Cardiac muscle cell (in vitro differentiated cells and primary cell): ENCODE results near the gene SURF6. TPM values are rescaled to one million over a fixed set of nuclear protein-coding genes. Genes with fewer than 3 reads are reported as not detected.
"Not testable (repeated sequence)": the region's sequence is repeated elsewhere in the genome, so short reads cannot be mapped to it uniquely, and the experiment has no call there.

ENCODE experiments used
- DNase-seq, 2 donors: peaks; one replicate each; pipeline versions ENCODE4 v3.0.0 to v3.0.0-alpha.2; 2010 to 2017; ENCODE audit warnings: low read depth in 1 of 2, low spot score in 1 of 2
- H3K27ac ChIP-seq: fragments of 200-600 bp; sonication (generic); 2 replicates; pipeline ENCODE4 v1.5.1; 2016
- H3K27me3 ChIP-seq: fragments of 200-600 bp; sonication (generic); 2 replicates; pipeline ENCODE4 v1.6.0; 2016; ENCODE audit warnings: control low read depth
- H3K36me3 ChIP-seq: fragments of 200-600 bp; sonication (generic); 2 replicates; pipeline ENCODE4 v1.5.1; 2016; ENCODE audit warnings: control low read depth
- H3K4me1 ChIP-seq: fragments of 200-600 bp; sonication (generic); 2 replicates; pipeline ENCODE4 v1.8.1; 2017; ENCODE audit warnings: low read depth, mild to moderate bottlenecking, mixed run types
- H3K4me3 ChIP-seq: fragments of 200-600 bp; sonication (generic); 2 replicates; pipeline ENCODE4 v1.5.1; 2016; ENCODE audit warnings: mild to moderate bottlenecking
- H3K9me3 ChIP-seq: fragments of 200-600 bp; sonication (generic); 2 replicates; pipeline ENCODE4 v1.5.1; 2017; ENCODE audit warnings: low read depth, mild to moderate bottlenecking, control low read depth
- polyA plus RNA-seq: library from polyadenylated mRNA; unstranded; fragments of >200 nt; fragmentation: Nextera tagmentation; extraction: Ambion mirVana; gene quantifications from 2 replicates; pipeline ENCODE4 v1.2.1, GENCODE V29; 2016
- total RNA-seq: library from RNA; depleted of rRNA; stranded (reverse); fragments of >200 nt; gene quantifications from 2 replicates; pipeline ENCODE4 v1.2.3, GENCODE V29; 2016
- TF ChIP-seq, protein P1 (sequence below): IDR thresholded peaks from 2 replicates; pipeline ENCODE4 v1.5.1; 2012; ENCODE audit warnings: low read depth, mild to moderate bottlenecking, low read length

Gene SURF6
- total and polyA plus RNA-seq, 2 experiments from 2014 or later, result 26.9 to 33.6 TPM

GRCh38 chr9:133380734-133381133 lies 44.7 kb upstream of the SURF6 start:
- Histone ChIP-seq H3K4me3 (no peak overlapping the region), H3K27ac (no peak overlapping the region), H3K27me3 (no peaks in the 10 kb centered on the region), H3K36me3 (no peaks in the 10 kb centered on the region), H3K9me3 (no peaks in the 10 kb centered on the region), H3K4me1 (no peaks in the 10 kb centered on the region)
- no peak for DNase-seq
- TF ChIP-seq, protein P1, sequence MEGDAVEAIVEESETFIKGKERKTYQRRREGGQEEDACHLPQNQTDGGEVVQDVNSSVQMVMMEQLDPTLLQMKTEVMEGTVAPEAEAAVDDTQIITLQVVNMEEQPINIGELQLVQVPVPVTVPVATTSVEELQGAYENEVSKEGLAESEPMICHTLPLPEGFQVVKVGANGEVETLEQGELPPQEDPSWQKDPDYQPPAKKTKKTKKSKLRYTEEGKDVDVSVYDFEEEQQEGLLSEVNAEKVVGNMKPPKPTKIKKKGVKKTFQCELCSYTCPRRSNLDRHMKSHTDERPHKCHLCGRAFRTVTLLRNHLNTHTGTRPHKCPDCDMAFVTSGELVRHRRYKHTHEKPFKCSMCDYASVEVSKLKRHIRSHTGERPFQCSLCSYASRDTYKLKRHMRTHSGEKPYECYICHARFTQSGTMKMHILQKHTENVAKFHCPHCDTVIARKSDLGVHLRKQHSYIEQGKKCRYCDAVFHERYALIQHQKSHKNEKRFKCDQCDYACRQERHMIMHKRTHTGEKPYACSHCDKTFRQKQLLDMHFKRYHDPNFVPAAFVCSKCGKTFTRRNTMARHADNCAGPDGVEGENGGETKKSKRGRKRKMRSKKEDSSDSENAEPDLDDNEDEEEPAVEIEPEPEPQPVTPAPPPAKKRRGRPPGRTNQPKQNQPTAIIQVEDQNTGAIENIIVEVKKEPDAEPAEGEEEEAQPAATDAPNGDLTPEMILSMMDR, result no peak

GRCh38 chr9:133379153-133380086 lies 43.4 kb upstream of the SURF6 start:
- H3K27ac ChIP-seq, result no peak overlapping the region
- H3K27me3 ChIP-seq, result no peaks in the 10 kb centered on the region
- no peak overlapping the region for H3K4me3 ChIP-seq
- no peaks in the 10 kb centered on the region for H3K9me3 ChIP-seq
- TF ChIP-seq, protein P1, result no peak
- H3K4me1 ChIP-seq, result no peaks in the 10 kb centered on the region
- DNase-seq, result no peak
- H3K36me3 ChIP-seq, result no peaks in the 10 kb centered on the region

- Histone ChIP-seq H3K27ac (no peak overlapping the region), H3K4me3 (no peak overlapping the region), H3K9me3 (no peaks in the 10 kb centered on the region), H3K4me1 (no peaks in the 10 kb centered on the region), H3K27me3 (no peaks in the 10 kb centered on the region), H3K36me3 (no peaks in the 10 kb centered on the region)
- DNase-seq, result no peak
- TF ChIP-seq, protein P1, result no peak
Measured at GRCh38 chr9:133378408-133378962, 42.5 kb upstream of the SURF6 start.

DNA sequence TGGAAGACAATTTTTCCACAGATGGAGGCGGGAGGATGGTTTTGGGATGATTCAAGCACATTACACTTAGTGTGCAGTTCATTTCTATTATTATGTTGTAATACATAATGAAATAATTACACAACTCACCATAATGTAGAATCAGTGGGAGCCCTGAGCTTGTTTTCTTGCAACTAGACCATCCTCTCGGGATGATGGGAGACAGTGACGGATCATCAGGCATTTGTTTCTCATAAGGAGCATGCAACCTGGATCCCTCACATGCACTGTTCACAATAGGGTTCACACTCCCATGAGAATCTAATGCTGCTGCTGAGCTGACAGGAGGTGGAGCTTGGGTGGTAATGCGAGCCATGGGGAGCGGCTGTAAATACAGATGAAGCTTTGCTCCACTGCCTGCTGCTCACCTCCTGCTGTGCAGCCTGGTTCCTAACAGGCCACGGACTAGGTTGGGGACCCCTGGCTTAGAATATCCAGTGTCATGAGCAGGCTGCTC lies 41.8 kb upstream of the SURF6 start:
- Histone ChIP-seq H3K27me3 (no peaks in the 10 kb centered on the region), H3K4me3 (no peak overlapping the region), H3K27ac (no peak overlapping the region), H3K4me1 (no peaks in the 10 kb centered on the region), H3K36me3 (peaks cover 4% of the 10 kb centered on the region), H3K9me3 (no peaks in the 10 kb centered on the region)
- peak in 1 of 2 donors; percentile 36 for DNase-seq
- TF ChIP-seq, protein P1, result no peak

DNA sequence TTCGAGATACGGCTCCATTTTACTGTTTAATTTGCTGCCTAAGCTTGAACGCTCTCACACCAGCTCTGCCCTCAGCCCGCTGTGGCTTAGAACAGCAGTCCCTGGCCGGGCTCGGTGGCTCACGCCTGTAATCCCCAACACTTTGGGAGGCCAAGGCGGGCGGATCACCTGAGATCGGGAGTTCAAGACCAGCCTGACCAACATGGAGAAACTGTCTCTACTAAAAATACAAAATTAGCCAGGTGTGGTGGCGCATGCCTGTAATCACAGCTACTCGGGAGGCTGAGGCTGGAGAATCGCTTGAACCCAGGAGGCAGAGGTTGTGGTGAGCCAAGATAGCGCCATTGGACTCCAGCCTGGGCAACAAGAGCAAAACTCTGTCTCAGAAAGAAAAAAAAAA lies 41.3 kb upstream of the SURF6 start:
- not testable (repeated sequence) for DNase-seq, H3K36me3 ChIP-seq, H3K4me1 ChIP-seq, H3K27me3 ChIP-seq, H3K27ac ChIP-seq, H3K9me3 ChIP-seq, H3K4me3 ChIP-seq
